HL-60 (cell line): ENCODE measurements around the gene LSG1.

Experiments used
- DNase-seq, 2 experiments: peaks; one replicate each; pipeline ENCODE4 v3.0.0-alpha.2; 2010 to 2020; ENCODE audit warnings: low read depth in 1 of 2, low spot score in 1 of 2
- H3K27ac ChIP-seq: fragments of 250-450 bp; sonication (Bioruptor Pico); replicated peaks from 2 replicates; pipeline ENCODE4 v1.5.1; 2020; ENCODE audit warnings: mild to moderate bottlenecking, moderate library complexity
- H3K27me3 ChIP-seq: fragments of 250-450 bp; sonication (Bioruptor Pico); 2 replicates; pipeline ENCODE4 v1.5.1; 2021; ENCODE audit warnings: mild to moderate bottlenecking, moderate library complexity; ENCODE audit not compliant: insufficient read depth, poor library complexity, severe bottlenecking
- H3K4me3 ChIP-seq: replicated peaks from 2 replicates; pipeline ENCODE4 v1.5.1; 2011; ENCODE audit warnings: mild to moderate bottlenecking, control low read depth, low read length; ENCODE audit not compliant: insufficient read depth
- CTCF ChIP-seq: IDR thresholded peaks from one replicate; pipeline ENCODE4 v1.5.1; 2011; ENCODE audit warnings: low read length, control low read depth, inconsistent platforms; ENCODE audit not compliant: insufficient read depth
- GABPA ChIP-seq: IDR thresholded peaks from 2 replicates; pipeline ENCODE4 v1.6.1; 2012; ENCODE audit warnings: low read depth
- POLR2AphosphoS5 ChIP-seq: IDR thresholded peaks from 2 replicates; pipeline ENCODE4 v1.6.1; 2012; ENCODE audit warnings: low read depth
- REST ChIP-seq: IDR thresholded peaks from 2 replicates; pipeline ENCODE4 v1.6.1; 2012; ENCODE audit warnings: low read depth; ENCODE audit not compliant: insufficient replicate concordance
- SPI1 ChIP-seq: IDR thresholded peaks from 2 replicates; pipeline ENCODE4 v1.6.1; 2012; ENCODE audit warnings: low read depth, mild to moderate bottlenecking, borderline replicate concordance

Gene LSG1

GRCh38 chr3:194715022-194715800 is 43.2 kb upstream of the LSG1 start:
- no peak overlapping the region for H3K4me3 ChIP-seq
- H3K27ac ChIP-seq = no peak overlapping the region
- no peaks in the 10 kb centered on the region for H3K27me3 ChIP-seq
- no peak for TF ChIP-seq SPI1
- TF ChIP-seq REST = no peak
- TF ChIP-seq GABPA = no peak
- TF ChIP-seq POLR2AphosphoS5 = no peak
- no peak for TF ChIP-seq CTCF
- no peak for DNase-seq

GRCh38 chr3:194714564-194714963 is 42.6 kb upstream of the LSG1 start:
- TF ChIP-seq POLR2AphosphoS5 = no peak
- Histone ChIP-seq H3K4me3 (no peak overlapping the region), H3K27ac (no peak overlapping the region), H3K27me3 (no peaks in the 10 kb centered on the region)
- DNase-seq = no peak

GRCh38 chr3:194714137-194714455 is 42.1 kb upstream of the LSG1 start:
- H3K27ac ChIP-seq = no peak overlapping the region
- TF ChIP-seq GABPA = no peak
- TF ChIP-seq REST = no peak
- no peak for TF ChIP-seq POLR2AphosphoS5
- TF ChIP-seq SPI1 = no peak
- TF ChIP-seq CTCF = no peak
- no peaks in the 10 kb centered on the region for H3K27me3 ChIP-seq
- no peak overlapping the region for H3K4me3 ChIP-seq
- no peak for DNase-seq

GRCh38 chr3:194713299-194714136 is 41.5 kb upstream of the LSG1 start:
- no peak for DNase-seq
- TF ChIP-seq POLR2AphosphoS5 (no peak), CTCF (no peak), SPI1 (no peak), GABPA (no peak), REST (no peak)
- Histone ChIP-seq H3K27me3 (no peaks in the 10 kb centered on the region), H3K4me3 (no peak overlapping the region), H3K27ac (no peak overlapping the region)
